GM18499 (cell line): ENCODE measurements around the gene CRIM1.
"Not testable (repeated sequence)": the region's sequence is repeated elsewhere in the genome, so short reads cannot be mapped to it uniquely, and the experiment has no call there.

Experiments used
- ATAC-seq: cut with Tn5 transposase; IDR thresholded peaks from one replicate; pipeline ENCODE4 v1.9.1; 2021; ENCODE audit warnings: moderate number of reproducible peaks; ENCODE audit not compliant: insufficient read depth, unreplicated experiment

The CRIM1 gene, protein sequence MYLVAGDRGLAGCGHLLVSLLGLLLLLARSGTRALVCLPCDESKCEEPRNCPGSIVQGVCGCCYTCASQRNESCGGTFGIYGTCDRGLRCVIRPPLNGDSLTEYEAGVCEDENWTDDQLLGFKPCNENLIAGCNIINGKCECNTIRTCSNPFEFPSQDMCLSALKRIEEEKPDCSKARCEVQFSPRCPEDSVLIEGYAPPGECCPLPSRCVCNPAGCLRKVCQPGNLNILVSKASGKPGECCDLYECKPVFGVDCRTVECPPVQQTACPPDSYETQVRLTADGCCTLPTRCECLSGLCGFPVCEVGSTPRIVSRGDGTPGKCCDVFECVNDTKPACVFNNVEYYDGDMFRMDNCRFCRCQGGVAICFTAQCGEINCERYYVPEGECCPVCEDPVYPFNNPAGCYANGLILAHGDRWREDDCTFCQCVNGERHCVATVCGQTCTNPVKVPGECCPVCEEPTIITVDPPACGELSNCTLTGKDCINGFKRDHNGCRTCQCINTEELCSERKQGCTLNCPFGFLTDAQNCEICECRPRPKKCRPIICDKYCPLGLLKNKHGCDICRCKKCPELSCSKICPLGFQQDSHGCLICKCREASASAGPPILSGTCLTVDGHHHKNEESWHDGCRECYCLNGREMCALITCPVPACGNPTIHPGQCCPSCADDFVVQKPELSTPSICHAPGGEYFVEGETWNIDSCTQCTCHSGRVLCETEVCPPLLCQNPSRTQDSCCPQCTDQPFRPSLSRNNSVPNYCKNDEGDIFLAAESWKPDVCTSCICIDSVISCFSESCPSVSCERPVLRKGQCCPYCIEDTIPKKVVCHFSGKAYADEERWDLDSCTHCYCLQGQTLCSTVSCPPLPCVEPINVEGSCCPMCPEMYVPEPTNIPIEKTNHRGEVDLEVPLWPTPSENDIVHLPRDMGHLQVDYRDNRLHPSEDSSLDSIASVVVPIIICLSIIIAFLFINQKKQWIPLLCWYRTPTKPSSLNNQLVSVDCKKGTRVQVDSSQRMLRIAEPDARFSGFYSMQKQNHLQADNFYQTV

DNA sequence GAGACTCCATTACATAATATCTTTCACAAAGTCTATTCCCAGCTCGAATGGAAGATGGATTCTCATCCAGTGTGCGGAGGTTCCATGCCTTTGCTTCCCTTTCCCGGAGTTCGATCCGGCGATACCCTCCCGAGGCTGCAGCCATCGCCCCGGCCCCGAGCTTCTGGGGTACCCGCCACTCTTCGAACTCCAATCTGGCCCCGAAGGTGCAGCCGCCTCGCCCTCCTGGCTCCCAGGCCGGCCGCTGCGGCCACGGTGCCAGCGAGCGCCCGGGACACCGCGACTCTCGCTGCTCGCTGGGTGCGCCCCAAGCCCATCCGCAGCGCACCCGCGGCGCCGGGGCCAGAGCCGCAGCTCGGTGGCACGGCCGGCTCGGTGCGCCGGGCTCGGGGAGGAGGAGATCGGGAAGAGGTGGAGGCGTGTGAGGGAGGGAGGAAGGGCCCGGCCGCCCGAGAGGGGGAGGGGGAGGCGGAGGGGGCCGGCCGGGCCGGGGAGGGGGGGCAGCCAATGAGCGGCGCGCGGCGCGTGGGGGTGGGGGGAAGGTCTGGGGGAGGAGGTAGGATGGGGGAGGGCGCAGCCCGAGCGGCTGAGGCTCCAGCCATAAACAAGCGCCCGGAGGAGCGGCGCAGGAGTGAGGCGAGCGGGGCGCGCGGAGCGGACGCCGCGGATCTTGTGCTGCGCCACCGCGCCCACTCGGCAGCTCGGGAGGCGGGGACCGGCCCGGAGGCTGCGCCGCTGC lies at the start of gene CRIM1:
Gene CRIM1 (plus strand): TSS at position 628 of the 739 bp plus-strand sequence. CDS start 515 bp downstream, outside the sequence.
- ATAC-seq = no peak

DNA sequence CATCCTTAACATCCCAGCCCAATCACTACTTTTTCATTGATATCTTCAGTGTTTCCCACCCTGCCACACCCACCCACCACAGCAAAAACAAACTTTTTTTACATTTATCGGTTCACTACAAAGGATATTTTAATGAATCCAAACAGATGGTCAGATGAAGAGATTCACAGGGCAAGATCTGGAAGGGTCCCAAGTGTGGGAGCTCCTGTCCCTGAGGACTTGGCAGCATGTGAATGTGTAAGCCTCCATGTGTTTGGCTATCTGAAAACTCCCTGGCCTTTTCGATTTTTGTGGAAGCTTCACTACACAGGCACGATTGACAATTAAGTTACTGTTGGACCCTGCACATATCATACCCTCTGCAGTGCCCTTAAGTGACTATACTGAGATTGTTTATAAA lies 48.1 kb upstream of the CRIM1 start:
- ATAC-seq = no peak

DNA sequence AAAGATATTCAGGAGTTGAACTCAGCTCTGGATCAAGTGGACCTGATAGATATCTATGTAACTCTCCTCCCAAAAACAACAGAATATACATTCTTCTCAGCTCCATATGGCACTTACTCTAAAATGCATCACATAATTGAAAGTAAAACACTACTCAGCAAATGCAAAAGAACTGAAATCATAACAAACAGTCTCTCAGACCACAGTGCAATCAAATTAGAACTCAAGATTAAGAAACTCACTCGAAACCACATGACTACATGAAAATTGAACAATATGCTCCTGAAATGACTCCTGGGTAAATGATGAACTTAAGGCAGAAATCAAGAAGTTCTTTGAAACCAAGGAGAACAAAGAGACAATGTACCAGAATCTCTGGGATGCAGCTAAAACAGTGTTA lies 45.1 kb upstream of the CRIM1 start:
- not testable (repeated sequence) for ATAC-seq

DNA sequence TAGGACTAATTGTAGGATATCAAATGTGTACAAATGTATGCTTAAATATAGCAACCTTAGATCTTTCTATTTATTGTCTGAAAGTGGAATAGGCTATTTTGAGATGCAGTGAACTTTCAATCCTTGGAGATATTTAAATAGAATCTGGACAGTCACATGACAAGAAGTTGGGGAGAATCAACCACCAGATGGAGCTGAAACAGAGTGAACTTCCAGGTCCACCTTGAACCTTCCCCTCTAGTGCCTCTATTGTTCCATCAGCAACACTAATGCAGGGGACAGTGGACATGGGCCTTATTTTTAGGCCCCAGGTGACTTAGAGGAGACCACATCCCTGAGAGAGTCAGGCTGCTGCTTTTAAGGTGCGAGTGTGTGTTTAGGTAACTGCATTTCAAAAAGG lies 37.0 kb upstream of the CRIM1 start:
- ATAC-seq = no peak

DNA sequence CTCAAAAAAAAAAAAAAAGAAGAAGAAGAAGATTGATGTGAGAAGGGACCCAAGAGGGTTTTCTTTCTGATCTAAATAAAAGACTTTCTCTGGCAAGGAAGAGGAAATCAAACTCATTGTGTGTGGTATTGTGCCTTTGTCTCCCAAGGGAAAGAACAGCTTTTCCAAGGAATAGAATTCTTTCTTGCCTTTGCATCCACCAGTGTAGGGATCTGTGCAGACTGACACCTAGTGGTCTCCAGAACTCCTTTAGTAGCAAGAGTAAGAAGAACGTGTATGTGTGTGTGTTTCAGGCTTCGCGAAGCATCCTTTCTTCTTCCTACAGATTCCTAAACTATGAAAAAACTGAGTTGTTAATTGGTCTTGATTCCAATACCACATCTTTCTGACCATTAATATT lies 33.5 kb upstream of the CRIM1 start:
- no peak for ATAC-seq

DNA sequence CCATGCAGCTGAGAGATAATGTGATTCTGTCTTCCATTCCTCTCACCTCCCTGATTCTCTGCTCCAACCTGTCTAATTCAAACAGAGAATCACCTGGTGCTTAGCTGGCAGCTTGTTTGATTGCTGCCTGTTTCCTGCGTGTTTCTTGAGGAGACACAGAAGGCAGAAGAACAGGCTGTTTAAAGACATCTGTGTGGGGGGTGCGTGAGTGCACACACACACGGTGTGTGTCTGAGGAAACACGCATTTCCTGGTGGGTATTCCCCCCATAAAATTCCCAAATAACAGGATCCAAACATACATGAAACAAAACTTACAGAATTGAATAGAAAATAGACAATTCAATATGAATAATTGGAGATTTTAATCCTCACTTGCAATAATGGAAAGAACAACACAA lies 29.3 kb upstream of the CRIM1 start:
- no peak for ATAC-seq

DNA sequence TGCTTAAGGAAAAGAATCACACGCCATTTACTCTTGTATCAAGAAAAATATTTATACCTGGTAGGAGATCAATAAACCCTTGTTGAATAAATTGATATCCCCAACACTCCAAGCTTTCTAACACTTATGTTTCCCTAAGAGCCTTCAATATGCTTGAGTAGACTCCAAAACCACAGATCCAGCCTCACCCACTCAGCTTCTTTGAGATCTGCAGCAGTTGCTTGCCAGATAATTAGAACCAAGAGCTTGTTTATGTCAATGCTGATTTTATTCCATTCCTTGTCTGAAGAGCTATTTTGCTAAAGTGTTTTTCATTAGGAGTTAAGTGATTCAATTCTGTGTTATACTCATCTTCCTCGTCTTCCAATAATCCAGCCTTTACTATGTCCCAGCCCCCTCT lies 26.3 kb upstream of the CRIM1 start:
- no peak for ATAC-seq

DNA sequence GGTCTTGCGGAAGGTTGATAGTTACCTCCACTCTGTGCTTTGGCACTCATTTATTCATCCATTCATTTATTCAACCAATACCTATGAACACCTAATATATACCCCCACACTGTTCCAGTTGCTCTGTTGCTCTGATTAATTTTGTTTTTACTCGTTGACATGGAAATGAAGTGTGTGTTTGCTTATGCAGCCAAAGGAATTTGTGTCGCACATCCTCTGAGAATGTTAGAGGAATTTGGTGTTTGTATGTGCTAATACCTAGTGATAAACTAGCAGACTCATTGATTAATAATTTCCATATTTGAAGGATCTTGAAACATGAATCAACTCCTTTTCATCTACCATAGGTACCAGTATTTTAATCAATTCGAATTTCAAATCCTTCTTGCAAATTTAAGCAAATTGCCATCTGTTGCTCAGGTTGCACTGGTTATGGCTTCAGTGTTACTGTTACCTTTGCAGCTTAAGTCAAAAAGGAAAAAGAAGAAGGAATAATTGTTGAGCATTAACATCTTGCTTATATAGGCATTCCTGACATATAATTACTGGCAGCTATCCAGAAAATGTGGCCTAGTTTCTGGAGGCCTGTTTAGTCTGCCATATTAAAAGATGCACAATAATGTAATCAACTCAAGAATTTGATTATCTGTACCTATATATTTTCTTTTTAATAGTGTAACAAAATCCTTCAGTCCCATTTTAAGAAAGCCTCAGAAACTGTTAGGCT lies 25.7 kb upstream of the CRIM1 start:
- ATAC-seq = no peak

DNA sequence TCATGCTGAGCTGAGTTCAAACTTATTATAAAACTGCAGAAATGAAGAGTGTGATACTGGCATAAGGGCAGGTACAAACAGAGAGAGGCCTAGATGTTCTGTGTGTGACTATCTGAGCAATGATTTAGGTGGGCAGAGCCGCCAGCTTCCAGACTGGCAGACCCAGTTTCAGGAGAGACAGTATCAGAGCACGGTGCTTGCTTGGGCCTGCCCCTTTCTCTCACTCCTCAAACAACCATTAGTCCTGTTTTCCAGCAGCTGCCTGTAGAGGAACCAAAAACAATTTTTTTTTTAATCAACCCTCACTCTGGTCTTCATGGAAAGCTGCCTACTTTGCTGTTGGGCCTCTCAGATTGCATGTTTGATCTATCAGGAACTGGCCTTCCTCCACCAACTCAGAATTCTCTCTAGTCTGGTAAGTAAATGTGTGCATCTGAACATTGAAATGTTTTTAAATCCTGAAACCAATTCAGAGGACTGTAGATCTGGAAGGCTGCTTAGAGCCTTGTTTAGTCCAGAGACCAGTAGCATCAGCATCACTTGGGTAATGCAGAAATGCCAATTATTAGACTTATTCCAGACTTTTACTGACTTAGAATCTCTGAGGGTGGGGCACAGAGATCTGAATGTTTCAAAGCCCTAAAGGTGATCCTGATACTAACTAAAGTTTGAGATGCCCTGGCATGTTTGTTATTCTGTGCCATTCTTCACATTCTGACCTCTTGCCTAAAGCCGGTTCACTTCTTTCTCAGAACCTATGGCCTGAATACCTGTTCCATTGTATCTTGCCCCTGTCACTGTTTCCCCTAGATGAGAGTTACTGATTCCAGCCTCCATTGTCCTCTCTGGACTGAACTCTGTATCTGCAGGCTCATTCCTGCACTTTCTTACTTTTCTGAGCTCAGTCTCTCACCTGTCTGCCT lies 24.8 kb upstream of the CRIM1 start:
- no peak for ATAC-seq

DNA sequence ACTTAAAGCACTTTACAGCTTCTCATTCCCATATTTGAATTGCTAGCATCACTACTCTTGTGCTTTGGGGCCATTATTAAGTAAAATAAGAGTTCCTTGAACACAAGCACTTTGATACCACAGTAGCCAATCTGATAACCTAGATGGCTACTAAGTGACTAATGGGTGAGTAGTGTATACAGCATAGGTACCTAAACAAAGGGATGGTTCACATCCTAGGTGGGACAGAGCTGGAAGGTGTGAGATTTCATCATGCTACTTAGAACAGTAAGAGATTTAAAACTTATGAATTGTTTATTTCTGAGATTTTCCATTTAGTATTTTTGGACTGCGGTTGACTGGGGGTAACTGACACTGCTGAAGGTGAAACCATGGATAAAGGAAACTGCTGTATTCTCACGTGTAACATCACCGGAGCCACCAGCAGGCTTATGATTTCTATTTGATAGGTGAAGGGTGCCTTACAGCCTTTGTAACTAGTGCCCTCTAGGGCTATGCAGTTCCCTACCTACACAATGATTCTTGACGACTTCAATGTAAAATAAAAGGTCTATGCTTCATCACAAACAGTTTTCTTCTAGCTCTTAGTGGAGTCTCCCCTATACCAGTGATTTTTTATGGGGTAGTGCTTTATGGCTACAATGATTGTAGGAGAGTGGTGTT lies 22.1 kb upstream of the CRIM1 start:
- no peak for ATAC-seq

DNA sequence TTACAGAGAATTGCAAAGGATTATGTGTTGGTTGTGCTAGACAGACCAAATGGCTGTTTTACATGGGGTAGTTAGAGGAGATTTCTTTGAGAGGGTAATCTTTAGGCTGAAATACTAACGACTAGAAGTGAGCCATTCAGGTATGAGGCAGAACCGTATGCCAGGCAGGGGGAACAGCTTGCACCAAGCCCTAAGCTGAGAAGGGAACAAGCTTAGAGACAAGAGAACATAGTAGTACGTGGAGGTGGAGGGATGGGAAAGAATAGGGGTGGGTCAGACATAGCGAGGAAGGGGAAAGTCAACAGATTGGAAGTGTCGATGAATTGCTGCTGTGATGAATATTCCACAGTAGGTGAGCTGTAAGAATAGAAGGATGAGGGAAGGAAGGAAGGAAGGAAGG lies 20.0 kb upstream of the CRIM1 start:
- ATAC-seq = no peak

DNA sequence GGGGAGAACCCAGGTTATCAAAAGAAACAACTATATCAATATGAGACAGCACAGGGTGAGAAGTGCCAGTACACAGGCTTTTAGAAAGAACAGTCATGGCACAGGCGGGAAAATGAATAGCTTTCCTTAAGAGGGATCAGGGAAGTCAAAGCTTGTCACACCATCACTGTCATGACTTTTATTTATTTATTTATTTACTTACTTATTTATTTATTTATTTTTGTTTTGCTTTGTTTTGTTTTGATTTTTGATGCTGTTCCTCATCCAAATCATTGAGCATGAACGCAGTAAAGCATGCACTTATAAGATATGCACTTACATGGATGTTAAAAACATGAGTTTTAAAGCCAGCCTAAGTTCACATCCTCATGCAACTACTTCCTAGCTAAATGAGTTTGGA lies 19.3 kb upstream of the CRIM1 start:
- ATAC-seq = no peak

DNA sequence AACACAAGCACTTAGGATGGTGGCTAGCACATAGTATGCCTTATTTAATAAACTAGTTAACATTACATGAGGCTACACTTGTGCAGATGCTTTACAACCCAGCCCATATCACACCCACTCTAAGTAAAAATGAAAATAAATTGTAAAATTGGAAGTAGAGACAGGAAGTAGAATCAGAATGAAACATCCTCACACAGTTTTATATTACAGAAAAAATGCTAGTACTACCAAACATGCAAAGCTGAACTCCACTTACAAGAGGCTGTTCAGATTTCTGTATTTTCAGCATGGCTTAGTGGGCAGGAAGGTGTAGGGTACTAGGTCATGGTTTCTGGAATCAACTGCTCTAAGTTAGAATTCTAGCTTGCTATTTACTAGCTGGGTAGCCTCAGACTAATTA lies 18.2 kb upstream of the CRIM1 start:
- no peak for ATAC-seq

DNA sequence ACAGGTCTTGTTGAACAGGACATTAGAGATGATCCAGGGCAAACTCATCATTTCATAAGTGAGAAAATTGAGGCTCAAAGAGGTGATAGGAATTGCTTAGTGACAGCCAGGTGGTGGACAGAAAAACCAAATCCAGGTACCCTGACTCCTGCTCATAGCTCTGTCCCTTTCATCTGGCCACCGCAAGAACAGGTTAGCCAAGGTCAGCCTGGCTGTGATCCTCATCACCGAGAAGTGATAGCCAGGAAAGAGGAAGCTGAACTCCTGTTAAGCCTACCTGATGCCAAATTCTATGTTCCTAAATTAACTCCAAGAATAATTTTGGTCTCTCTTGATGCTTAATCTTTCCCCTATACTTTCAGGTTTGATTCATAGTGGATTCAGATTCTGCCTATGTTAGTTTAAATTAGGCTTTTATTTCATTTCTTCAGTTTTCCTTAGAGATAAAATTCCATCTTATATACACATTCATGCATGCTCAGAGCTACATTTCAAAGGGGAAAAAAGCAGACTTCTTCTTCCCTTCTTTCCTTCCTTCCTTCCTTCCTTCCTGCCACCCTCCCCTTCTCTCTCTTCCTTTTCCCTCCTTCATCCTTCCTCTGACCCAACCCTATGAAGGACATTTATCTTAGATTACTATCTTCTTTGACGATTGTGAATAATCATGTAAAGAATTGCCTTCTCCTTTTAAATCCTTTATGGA lies 17.3 kb upstream of the CRIM1 start:
- ATAC-seq = no peak

DNA sequence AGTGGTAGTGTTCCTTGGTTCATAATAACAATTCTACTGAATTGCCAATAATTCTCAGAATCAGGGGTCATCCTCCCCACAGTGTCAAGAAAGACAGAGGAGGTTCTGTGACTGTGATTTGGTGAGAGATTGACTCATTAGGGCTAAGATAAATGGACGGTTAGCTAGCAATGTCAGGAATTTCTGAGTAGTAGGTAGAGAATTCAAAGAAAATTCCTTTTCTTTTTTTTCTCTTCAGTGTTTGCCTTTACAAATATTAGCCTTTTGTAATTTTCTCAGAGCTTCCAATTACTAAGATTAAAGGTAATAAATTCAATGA lies 16.8 kb upstream of the CRIM1 start:
- no peak for ATAC-seq

DNA sequence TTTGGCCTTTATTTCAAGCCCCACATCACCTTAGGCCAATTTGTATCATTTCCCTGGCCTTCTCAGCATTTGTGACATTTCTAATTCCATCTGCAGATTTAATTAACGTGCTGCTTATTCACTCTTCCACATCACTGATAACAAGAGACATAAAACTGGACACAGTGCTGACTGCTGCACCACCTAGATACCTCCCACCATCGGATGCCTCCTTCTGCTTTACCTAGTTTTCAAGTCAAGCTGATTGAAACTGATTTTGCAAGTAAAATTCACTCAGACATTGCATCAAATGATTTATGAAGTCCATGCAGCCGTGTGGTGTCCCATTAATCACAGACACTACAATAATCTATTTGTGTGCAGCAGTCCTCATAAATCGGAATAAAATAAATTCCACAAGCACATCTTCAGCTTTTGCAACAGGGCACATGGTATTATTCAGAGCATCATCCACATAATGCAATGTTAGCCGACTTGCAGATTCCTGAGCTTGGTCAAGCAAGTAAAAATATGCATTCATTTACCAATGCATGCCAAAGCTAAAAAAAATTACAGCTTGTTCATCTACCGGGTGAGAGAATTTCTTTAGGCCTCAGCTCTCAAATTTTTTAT lies 15.9 kb upstream of the CRIM1 start:
- ATAC-seq = no peak

DNA sequence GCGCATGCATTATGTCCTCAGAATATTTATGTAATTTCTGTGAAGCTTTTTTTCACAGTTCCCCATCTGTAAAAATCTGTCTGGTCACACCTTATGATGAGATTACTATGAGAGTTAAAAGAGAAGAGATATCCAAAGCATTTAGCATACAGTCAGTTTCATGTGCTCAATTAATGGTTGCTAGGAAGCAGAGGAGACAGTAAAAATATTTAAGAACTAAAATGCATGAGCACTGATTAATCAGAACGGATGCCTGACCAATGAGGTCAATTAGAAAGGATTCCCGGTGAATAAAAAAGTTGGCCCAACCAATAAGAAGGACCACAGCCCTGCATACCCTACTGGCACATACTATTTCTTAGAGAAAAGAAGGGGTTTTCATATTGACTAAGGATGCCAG lies 12.0 kb upstream of the CRIM1 start:
- ATAC-seq = no peak
